SU-DHL-6 (cell line): ENCODE data around the gene MYL10.
"Not testable (repeated sequence)": the region's sequence is repeated elsewhere in the genome, so short reads cannot be mapped to it uniquely, and the experiment has no call there.

Experiments used
- CTCF ChIP-seq: fragments of 200-600 bp; sonication (generic); IDR thresholded peaks from one replicate; pipeline ENCODE4 v1.5.1; 2017; ENCODE audit warnings: antibody characterized with exemption, mild to moderate bottlenecking, low read length, moderate library complexity; ENCODE audit not compliant: insufficient read depth, poor library complexity, severe bottlenecking
- EZH2phosphoT487 ChIP-seq: fragments of 200-600 bp; sonication (generic), shearing (Covaris generic); conservative IDR thresholded peaks from 2 replicates; pipeline ENCODE4 v1.6.1; 2018; ENCODE audit warnings: mild to moderate bottlenecking, antibody characterized with exemption, low read length, moderate library complexity, mixed read lengths

GRCh38 chr7:101639127-101639526 lies 10.0 kb upstream of the MYL10 start:
- TF ChIP-seq CTCF, EZH2phosphoT487: not testable (repeated sequence)
